Mucosa of descending colon (tissue), 3 donors: ENCODE measurements around the gene TROAP. TPM values are rescaled to one million over a fixed set of nuclear protein-coding genes. Genes with fewer than 3 reads are reported as not detected.
"Not testable (repeated sequence)": the region's sequence is repeated elsewhere in the genome, so short reads cannot be mapped to it uniquely, and the experiment has no call there.

ENCODE experiments used
- ATAC-seq: fragments of 200-7000 bp; cut with Tn5 transposase; one replicate; pipeline ENCODE4 v1.9.1; 2020; ENCODE audit warnings: mild to moderate bottlenecking, moderate library complexity
- DNase-seq, 3 donors: peaks; one replicate each; pipeline ENCODE4 v3.0.0-alpha.2; 2020
- H3K36me3 ChIP-seq: fragments of 200-600 bp; one replicate; pipeline ENCODE4 v1.8.0; 2021; ENCODE audit warnings: low read depth, mild to moderate bottlenecking
- H3K4me1 ChIP-seq: fragments of 200-600 bp; one replicate; pipeline ENCODE4 v1.8.0; 2021; ENCODE audit warnings: low read depth, mild to moderate bottlenecking
- H3K4me3 ChIP-seq: fragments of 200-600 bp; one replicate; pipeline ENCODE4 v1.8.0; 2021; ENCODE audit warnings: mild to moderate bottlenecking
- H3K9me3 ChIP-seq: fragments of 200-600 bp; one replicate; pipeline ENCODE4 v1.8.0; 2021; ENCODE audit warnings: mild to moderate bottlenecking
- CTCF ChIP-seq: fragments of 200-600 bp; IDR thresholded peaks from one replicate; pipeline ENCODE4 v1.8.0; 2022; ENCODE audit warnings: antibody characterized with exemption, mild to moderate bottlenecking
- intact Hi-C, 2 donors: fragments of 100-400 bp; cut with DNase I in 1 of 2; cut with micrococcal nuclease in 1 of 2; formaldehyde crosslinking; loops; one replicate each; pipeline versions ENCODE4 v1.11.0 to v1.11.1; 2022; cut with DNase I, micrococcal nuclease
- total RNA-seq, 3 donors: library from RNA; stranded (reverse); fragmentation: NEBNext Ultra II Directional in 2 of 3; extraction: Animal tissue kit (Norgen Biotek cat#: 25700) in 2 of 3; gene quantifications; one replicate each; pipeline versions ENCODE4 v1.2.1 to v1.2.4, GENCODE V29; 2021 to 2023
- donor health status: DM: no; HTN: no; CAD: no; lungs with moderate emphysema.
- donor health status: DM: no; HTN: no; CAD: no.
- donor health status: DM: no; HTN: yes; CAD: no.

TROAP gene
- total RNA-seq, 3 donors from 2014 or later = 4.4 to 18.8 (median 5.8) TPM

GRCh38 chr12:49330631-49331379 lies 7.8 kb downstream of the TROAP start:
- intact Hi-C loops = loop anchor here in 1 of 2 donors (10.0 kb wide), 1 partner anchor 46 kb away; no protein-coding TSS in a partner anchor
- no peak for ATAC-seq
- H3K9me3 ChIP-seq = no peaks in the 10 kb centered on the region
- DNase-seq = no peak
- H3K36me3 ChIP-seq = no peaks in the 10 kb centered on the region
- peaks cover 15% of the 10 kb centered on the region for H3K4me1 ChIP-seq
- no peak overlapping the region for H3K4me3 ChIP-seq
- no peak for TF ChIP-seq CTCF

DNA sequence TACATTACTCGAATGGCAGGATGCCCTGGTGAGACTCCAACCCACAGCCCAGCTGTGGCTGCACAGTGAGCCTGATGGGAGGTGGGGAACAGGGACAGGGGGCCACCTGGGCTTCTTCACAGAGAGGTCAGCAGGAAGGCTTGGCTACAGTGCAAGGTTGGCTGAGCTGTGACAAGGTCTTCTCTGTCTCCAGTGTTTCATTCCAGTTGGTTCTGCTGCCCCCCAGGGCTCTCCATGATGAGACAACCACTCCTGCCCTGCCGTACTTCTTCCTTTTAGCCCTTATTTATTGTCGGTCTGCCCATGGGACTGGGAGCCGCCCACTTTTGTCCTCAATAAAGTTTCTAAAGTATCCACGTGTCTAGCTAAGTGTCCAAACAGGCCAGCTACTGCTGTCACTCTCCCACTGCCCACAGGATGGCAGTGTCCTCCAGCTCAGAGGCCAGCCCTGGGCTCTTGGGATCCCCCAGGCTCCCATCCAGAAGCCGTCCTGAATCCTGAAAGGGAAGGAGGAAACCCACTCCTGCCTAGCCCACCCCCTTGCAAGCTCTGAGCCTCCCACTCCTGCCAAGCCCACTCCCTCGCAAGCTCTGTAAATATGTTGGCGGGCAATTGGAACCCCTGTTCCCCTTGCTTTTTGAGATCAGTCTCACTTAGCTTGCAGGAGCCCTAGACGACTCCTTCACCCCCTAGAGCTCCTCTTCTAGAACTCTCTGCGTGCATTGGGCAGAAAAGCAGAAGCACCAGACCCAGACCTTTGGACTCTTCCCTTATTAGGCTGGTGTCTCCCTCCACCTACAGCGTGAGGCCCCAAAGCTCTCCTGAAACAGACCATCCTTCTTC lies 8.5 kb downstream of the TROAP start:
- Histone ChIP-seq H3K4me3 (no peak overlapping the region), H3K9me3 (no peaks in the 10 kb centered on the region), H3K36me3 (no peaks in the 10 kb centered on the region), H3K4me1 (peaks cover 18% of the 10 kb centered on the region)
- ATAC-seq (peak; percentile 95), DNase-seq (peak in 2 of 3 donors; percentile 78 to 79)
- intact Hi-C loops = loop anchor here in 1 of 2 donors (10.0 kb wide), 1 partner anchor 47 kb away; no protein-coding TSS in a partner anchor
- peak; percentile 63 for TF ChIP-seq CTCF

DNA sequence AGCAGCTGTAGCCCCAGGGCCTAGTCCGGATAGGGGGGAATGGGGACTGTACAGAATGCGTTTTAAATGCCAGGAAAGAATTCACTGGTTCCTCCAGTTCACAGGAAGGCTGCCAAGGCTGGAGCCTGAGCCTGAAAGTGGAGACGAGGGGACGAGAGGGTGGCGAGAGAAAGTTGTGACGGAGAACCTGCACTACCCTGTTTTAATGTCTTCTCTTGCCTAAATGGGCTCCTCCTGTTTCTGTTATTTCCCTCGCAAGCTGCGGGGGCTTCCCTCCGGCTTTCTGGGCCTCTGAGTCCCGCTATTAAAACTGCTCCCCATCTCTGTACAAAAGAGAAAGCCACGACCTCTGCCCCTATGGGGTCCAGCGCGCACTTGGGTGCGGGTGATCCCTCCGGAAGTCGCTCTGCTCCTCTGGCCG lies 9.4 kb downstream of the TROAP start:
- Histone ChIP-seq H3K4me1 (peaks cover 22% of the 10 kb centered on the region), H3K36me3 (no peaks in the 10 kb centered on the region), H3K4me3 (no peak overlapping the region), H3K9me3 (no peaks in the 10 kb centered on the region)
- no peak for ATAC-seq
- intact Hi-C loops = loop anchor here in 1 of 2 donors (10.0 kb wide), 1 partner anchor 48 kb away; no protein-coding TSS in a partner anchor
- no peak for DNase-seq
- no peak for TF ChIP-seq CTCF

- intact Hi-C loops = loop anchor here in 1 of 2 donors (10.0 kb wide), 1 partner anchor 48 kb away; no protein-coding TSS in a partner anchor
- Histone ChIP-seq H3K4me1 (peaks cover 22% of the 10 kb centered on the region), H3K9me3 (no peaks in the 10 kb centered on the region), H3K36me3 (no peaks in the 10 kb centered on the region), H3K4me3 (no peak overlapping the region)
- ATAC-seq (no peak), DNase-seq (no peak)
- no peak for TF ChIP-seq CTCF
Observed at GRCh38 chr12:49332891-49333371, 9.9 kb downstream of the TROAP start.

GRCh38 chr12:49333778-49334177 lies 10.7 kb downstream of the TROAP start:
- peaks cover 22% of the 10 kb centered on the region for H3K4me1 ChIP-seq
- ATAC-seq, H3K9me3 ChIP-seq, DNase-seq, H3K4me3 ChIP-seq, H3K36me3 ChIP-seq: not testable (repeated sequence)
- intact Hi-C loops = loop anchor here in 1 of 2 donors (10.0 kb wide), 1 partner anchor 49 kb away; no protein-coding TSS in a partner anchor
